Activated naive CD4-positive, alpha-beta T cell treated with anti-CD3 and anti-CD28 coated beads, Interleukin-2, amount 10 ng/mL, durations not matched to agents 7 days and 5 days (primary cell): ENCODE measurements around the gene C6orf47.

Experiments
- CTCF ChIA-PET: fragments of 350-600 bp; sonication (Branson Sonifier 250); formaldehyde crosslinking; loops from one replicate; lab custom pipeline; 2021; ENCODE audit warnings: antibody characterized with exemption; lab: Charles Lee
- DNase-seq: peaks from one replicate; pipeline ENCODE4 v3.0.0-alpha.2; 2020
- H3K27ac Mint-ChIP-seq: one replicate; pipeline ENCODE4 v1.8.0; 2021; ENCODE audit warnings: mild to moderate bottlenecking, moderate library complexity, mixed read lengths
- H3K27me3 Mint-ChIP-seq: one replicate; pipeline ENCODE4 v1.8.0; 2021; ENCODE audit warnings: mild to moderate bottlenecking, mixed read lengths
- H3K36me3 Mint-ChIP-seq: one replicate; pipeline ENCODE4 v1.8.0; 2021; ENCODE audit warnings: mixed read lengths
- H3K4me1 Mint-ChIP-seq: one replicate; pipeline ENCODE4 v1.8.0; 2021; ENCODE audit warnings: mixed read lengths
- H3K4me3 Mint-ChIP-seq: one replicate; pipeline ENCODE4 v1.8.0; 2021; ENCODE audit warnings: mild to moderate bottlenecking, moderate library complexity, mixed read lengths
- H3K9me3 Mint-ChIP-seq: one replicate; pipeline ENCODE4 v1.8.0; 2021; ENCODE audit warnings: mixed read lengths

Gene C6orf47

DNA sequence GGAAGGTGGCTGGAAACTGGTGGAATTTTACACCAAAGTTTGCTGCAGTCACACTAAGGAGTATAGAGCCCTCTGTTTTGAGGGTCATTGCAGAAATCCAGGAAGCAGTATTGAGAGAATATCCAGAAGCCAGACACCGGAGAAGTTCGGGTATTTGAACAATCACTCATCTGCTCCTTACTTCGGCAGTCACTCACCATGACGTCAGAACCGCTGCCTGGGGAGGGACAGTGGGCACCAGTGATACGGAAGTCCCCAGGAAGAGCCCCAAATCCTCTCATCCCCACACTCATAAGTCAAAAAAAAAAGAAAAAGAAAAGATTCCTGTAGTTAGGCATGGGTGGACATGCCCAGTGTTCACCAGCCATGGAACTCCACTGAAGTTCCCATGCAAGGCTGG, 16.3 kb upstream of the C6orf47 start:
- peaks cover 14% of the 10 kb centered on the region for H3K36me3 Mint-ChIP-seq
- H3K27ac Mint-ChIP-seq: no peak overlapping the region

DNA sequence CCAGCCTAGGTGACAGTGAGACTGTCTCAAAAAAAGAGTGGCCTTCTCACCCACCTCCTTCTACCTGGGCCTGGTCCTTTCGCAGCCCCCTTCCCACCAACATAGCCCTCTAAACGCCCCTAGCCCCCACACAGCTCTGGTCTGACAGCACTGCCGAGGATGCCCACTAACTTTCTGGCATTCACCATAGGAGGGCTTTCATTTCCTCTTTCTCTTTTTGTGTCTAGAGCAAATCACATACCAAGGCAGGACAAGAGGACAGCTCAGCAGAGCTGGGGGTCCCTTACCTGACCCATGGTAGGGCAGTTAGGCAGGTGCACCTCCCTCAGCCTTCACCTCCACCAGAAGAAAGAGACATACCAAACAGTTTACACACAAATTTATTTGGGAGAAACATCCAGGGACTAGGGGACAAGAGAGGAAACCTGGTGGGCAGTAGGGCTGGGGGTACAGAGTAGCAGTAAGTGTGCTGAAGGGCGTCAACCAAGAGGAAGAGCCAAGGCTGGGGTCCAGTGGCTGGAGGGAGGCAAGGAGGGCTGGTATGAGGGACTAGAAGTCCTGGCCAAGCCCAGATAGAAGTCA, 15.8 kb upstream of the C6orf47 start:
- H3K4me3 Mint-ChIP-seq: no peak overlapping the region
- CTCF ChIA-PET: no interaction called here
- H3K27ac Mint-ChIP-seq: no peak overlapping the region
- peaks cover 11% of the 10 kb centered on the region for H3K27me3 Mint-ChIP-seq
- no peaks in the 10 kb centered on the region for H3K9me3 Mint-ChIP-seq
- DNase-seq: no peak
- peaks cover 18% of the 10 kb centered on the region for H3K36me3 Mint-ChIP-seq
- H3K4me1 Mint-ChIP-seq: peaks cover 30% of the 10 kb centered on the region

More for the DNA sequence above, 16.3 kb upstream of the C6orf47 start:
- Mint-ChIP-seq H3K4me3 (no peak overlapping the region), H3K27me3 (peaks cover 14% of the 10 kb centered on the region), H3K4me1 (peaks cover 34% of the 10 kb centered on the region), H3K9me3 (no peaks in the 10 kb centered on the region)
- DNase-seq: no peak
- CTCF ChIA-PET: interaction anchor here (0.6 kb wide), 1 partner anchor 24 kb away, joined by 4 read pairs; no protein-coding TSS in a partner anchor

- DNase-seq: no peak
- Mint-ChIP-seq H3K27me3 (no peaks in the 10 kb centered on the region), H3K4me1 (peaks cover 43% of the 10 kb centered on the region), H3K36me3 (peaks cover 68% of the 10 kb centered on the region), H3K4me3 (no peak within 1 kb of the TSS), H3K9me3 (no peaks in the 10 kb centered on the region), H3K27ac (no peak within 1 kb of the TSS)
- CTCF ChIA-PET: no interaction called here
Observed at GRCh38 chr6:31669676-31670075, 9.1 kb upstream of the C6orf47 start, which contains the start of gene LY6G5B. Gene LY6G5B (plus strand): TSS chr6:31669976. CDS start chr6:31670951, 975 bp downstream.

- Mint-ChIP-seq H3K4me3 (peak overlapping the region; percentile 100), H3K4me1 (peaks cover 73% of the 10 kb centered on the region), H3K9me3 (no peaks in the 10 kb centered on the region), H3K36me3 (peaks cover 77% of the 10 kb centered on the region), H3K27me3 (no peaks in the 10 kb centered on the region), H3K27ac (peak overlapping the region; percentile 98)
- DNase-seq: no peak
- CTCF ChIA-PET: interaction anchor here (0.9 to 1.1 kb wide), 3 partner anchors 72 to 125 kb away, joined by 3 to 4 read pairs (median 3); no protein-coding TSS in a partner anchor
Observed at GRCh38 chr6:31666337-31666965, 5.9 kb upstream of the C6orf47 start.

DNA sequence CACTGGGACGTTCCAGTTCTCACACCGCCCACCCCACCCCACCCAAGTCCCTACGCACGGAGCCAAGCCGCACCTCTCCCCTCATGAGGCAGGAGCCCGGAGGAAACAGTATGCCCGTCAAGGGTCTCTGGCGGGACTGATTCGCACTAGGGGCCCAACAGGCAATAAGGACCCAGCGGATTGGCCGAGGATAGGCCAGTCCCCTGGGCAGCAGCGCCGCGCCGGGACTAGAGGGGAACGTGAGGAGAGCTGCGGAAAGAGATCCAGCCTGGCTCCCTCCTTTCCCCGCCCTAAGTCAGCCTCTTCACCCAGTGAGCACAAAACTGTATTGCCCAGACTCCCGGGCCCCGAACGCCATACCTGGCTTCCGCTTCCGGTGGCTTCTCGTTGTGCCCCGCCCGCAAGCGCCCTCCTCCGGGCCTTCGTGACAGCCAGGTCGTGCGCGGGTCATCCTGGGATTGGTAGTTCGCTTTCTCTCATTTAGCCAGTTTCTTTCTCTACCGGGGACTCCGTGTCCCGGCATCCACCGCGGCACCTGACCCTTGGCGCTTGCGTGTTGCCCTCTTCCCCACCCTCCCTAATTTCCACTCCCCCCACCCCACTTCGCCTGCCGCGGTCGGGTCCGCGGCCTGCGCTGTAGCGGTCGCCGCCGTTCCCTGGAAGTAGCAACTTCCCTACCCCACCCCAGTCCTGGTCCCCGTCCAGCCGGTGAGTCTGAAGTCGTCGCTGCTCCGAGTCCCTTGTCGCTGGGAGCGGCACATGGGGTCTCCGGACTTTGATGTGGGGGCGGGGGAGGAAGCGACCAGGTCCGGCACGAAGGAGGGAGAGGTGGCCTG, 5.1 kb upstream of the C6orf47 start, which contains the start of gene CSNK2B:
CSNK2B (plus strand) TSS at position 580 of the 836 bp plus-strand sequence. CDS start 752 bp downstream, outside the sequence.
- Mint-ChIP-seq H3K36me3 (peaks cover 73% of the 10 kb centered on the region), H3K27me3 (no peaks in the 10 kb centered on the region), H3K27ac (peak within 1 kb of the TSS; percentile 98), H3K4me1 (peaks cover 81% of the 10 kb centered on the region), H3K4me3 (peak within 1 kb of the TSS; percentile 100), H3K9me3 (no peaks in the 10 kb centered on the region)
- peak; percentile 99 for DNase-seq
- CTCF ChIA-PET: interaction anchor here (0.9 to 1.7 kb wide), 3 partner anchors 12 to 73 kb away, joined by 3 to 9 read pairs (median 3); no protein-coding TSS in a partner anchor

- H3K4me1 Mint-ChIP-seq: peaks cover 82% of the 10 kb centered on the region
- H3K9me3 Mint-ChIP-seq: no peaks in the 10 kb centered on the region
- DNase-seq: peak; percentile 94
- peak within 1 kb of the TSS; percentile 100 for H3K4me3 Mint-ChIP-seq
- no peaks in the 10 kb centered on the region for H3K27me3 Mint-ChIP-seq
- CTCF ChIA-PET: interaction anchor here (0.7 to 1.7 kb wide), 5 partner anchors 11 to 105 kb away, joined by 3 to 9 read pairs (median 3); no protein-coding TSS in a partner anchor
- peak within 1 kb of the TSS; percentile 98 for H3K27ac Mint-ChIP-seq
- peaks cover 70% of the 10 kb centered on the region for H3K36me3 Mint-ChIP-seq
Observed at GRCh38 chr6:31664790-31665500, 4.4 kb upstream of the C6orf47 start, which contains the start of gene GPANK1. Gene GPANK1 (minus strand): TSS chr6:31664997. CDS start chr6:31664478, 519 bp downstream.

GRCh38 chr6:31663961-31664789, 3.6 kb upstream of the C6orf47 start:
- Mint-ChIP-seq H3K36me3 (peaks cover 69% of the 10 kb centered on the region), H3K27me3 (no peaks in the 10 kb centered on the region), H3K27ac (peak overlapping the region; percentile 98), H3K9me3 (no peaks in the 10 kb centered on the region), H3K4me1 (peaks cover 87% of the 10 kb centered on the region), H3K4me3 (peak overlapping the region; percentile 100)
- CTCF ChIA-PET: interaction anchor here (0.5 to 1.7 kb wide), 10 partner anchors 10 to 198 kb away, joined by 3 to 9 read pairs (median 3); partner anchors contain the start of gene BAG6
- DNase-seq: peak; percentile 31

DNA sequence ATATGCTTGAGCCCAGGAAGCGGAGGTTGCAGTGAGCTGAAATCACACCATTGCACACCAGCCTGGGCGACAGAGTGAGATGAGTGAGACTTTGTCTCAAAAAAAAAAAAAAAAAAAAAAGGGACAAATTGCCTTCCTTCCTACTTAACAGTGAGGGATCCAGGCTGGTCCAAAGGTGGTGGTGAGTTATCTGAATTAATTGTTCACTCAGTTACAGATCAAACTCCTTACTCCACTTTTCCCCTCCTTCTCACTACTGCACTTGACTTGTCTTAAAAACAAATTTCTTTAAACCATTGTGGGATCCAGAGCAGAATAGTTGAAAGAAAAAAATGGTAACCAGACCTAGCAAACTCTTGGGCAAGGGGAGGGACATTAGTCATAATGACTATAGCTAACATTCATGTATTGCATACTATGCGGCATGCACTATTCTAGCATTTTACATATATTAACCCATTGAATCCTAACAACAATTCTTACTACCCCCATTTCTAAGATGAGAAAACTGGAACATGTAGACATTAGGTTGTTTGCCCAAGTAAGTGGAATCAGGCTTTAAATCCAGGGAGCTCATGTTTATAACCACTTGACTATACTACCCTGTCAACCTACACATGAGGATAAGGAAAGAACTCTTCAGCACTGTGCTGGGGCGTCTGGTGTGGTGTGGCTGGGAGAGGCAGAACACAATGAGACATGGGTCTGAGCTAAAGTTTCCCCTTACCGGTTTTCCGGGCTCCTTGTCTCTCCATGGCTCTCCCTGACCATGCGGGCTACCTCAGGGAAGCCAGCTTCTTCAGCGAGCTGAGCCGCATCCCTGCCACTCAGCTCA, 2.8 kb upstream of the C6orf47 start:
- CTCF ChIA-PET: interaction anchor here (0.5 to 1.1 kb wide), 4 partner anchors 11 to 155 kb away, joined by 3 to 8 read pairs (median 4); partner anchors contain the start of gene BAG6

GRCh38 chr6:31662124-31662723, 1.6 kb upstream of the C6orf47 start:
- CTCF ChIA-PET: interaction anchor here (0.7 kb wide), 1 partner anchor 232 kb away, joined by 3 read pairs; no protein-coding TSS in a partner anchor
- no peaks in the 10 kb centered on the region for H3K27me3 Mint-ChIP-seq
- peak overlapping the region; percentile 41 for H3K4me3 Mint-ChIP-seq
- peaks cover 89% of the 10 kb centered on the region for H3K4me1 Mint-ChIP-seq
- H3K27ac Mint-ChIP-seq: peak overlapping the region; percentile 70
- no peak for DNase-seq
- peaks cover 66% of the 10 kb centered on the region for H3K36me3 Mint-ChIP-seq
- H3K9me3 Mint-ChIP-seq: no peaks in the 10 kb centered on the region

More for the DNA sequence above, 2.8 kb upstream of the C6orf47 start:
- Mint-ChIP-seq H3K4me1 (peaks cover 89% of the 10 kb centered on the region), H3K9me3 (no peaks in the 10 kb centered on the region), H3K4me3 (peak overlapping the region; percentile 100), H3K27ac (peak overlapping the region; percentile 98), H3K27me3 (no peaks in the 10 kb centered on the region), H3K36me3 (peaks cover 67% of the 10 kb centered on the region)
- DNase-seq: no peak

DNA sequence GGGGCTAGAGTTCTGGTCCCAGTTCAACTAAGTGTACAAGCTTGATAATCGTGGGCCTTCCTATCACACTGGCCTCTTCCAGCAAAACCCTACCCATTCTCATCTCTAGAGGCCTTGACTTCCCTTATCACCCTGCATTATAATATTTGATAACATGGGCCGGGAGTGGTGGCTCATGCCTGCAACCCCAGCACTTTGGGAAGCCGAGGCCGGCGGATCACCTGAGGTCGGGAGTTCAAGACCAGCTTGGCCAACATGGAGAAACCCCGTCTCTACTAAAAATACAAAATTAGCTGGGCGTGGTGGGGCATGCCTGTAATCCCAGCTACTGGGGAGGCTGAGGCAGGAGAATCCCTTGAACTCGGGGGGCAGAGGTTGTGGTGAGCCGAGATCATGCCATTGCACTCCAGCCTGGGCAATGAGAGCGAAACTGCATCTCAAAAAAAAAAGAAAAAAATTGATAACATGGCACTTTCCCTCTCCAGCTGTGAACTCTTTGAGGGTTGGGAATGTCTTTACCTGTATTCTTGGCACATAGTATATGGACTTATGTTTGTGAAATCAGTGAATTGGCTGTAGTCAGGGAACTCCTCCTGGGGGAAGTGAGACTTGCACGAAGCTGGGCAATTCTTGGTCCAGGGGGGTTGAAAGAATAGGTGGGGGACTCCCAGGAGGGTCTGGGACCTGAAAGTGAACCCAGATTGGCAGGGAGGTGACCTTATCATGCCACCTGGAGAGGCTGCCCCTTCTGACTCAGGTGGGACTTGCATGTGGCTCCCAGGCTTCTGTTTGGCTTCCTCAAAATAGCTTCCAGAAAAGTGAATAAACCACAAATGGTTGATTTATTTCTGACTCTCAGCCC, 915 bp upstream of the C6orf47 start:
- H3K27ac Mint-ChIP-seq: peak overlapping the region; percentile 76
- CTCF ChIA-PET: interaction anchor here (0.6 to 1.5 kb wide), 3 partner anchors 168 to 1640 kb away, joined by 3 to 4 read pairs (median 3); no protein-coding TSS in a partner anchor
- no peak for DNase-seq
- H3K27me3 Mint-ChIP-seq: no peaks in the 10 kb centered on the region
- H3K4me1 Mint-ChIP-seq: peaks cover 85% of the 10 kb centered on the region
- peaks cover 65% of the 10 kb centered on the region for H3K36me3 Mint-ChIP-seq
- peak overlapping the region; percentile 90 for H3K4me3 Mint-ChIP-seq
- no peaks in the 10 kb centered on the region for H3K9me3 Mint-ChIP-seq
